ENCODE results near the gene BNIPL. TPM values are rescaled to one million over a fixed set of nuclear protein-coding genes. Genes with fewer than 3 reads are reported as not detected.

BNIPL gene
- total and polyA plus RNA-seq, 2 of the 13 experiments (the other 11 are each of a cell fraction or from before 2014, with no cell fraction given) = 0.40 to 1.1 TPM

DNA sequence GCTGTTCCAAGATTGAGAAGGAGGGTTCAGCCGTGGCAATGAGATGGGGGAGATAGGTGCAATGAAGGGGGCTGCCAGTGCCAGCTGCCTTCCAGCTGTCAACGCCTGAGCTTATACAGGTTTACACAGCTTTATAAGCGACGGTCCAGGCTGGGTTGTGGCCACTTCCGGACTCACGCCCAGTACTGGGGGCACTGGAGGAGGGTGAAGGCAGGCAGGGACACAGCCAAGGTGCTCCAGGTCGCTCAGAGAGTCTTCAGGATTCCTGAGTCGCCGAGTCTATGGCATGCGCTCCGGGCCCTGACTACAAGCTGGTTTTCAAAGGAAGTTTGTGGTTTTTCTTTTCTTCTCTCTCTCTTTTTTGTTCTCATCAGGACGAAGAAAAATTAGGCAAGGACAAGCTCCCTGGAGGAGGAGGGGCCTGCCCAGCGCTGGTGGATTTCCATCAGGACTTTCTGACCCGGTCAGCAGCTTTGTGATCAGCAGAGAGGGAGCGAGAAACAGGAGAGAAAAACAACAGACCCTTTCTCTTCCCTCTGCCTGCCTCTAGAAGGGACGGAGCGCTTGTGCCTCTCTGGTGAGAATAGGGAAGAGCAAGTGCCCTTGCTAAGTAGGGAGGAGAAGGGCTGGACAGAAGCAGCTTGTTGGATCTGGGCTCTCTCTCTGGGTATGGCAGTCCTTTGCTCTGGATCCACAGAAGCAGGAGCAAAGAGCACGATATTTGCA is 29.9 kb upstream of the BNIPL start, which contains the start of gene MINDY1 (continued):
- TF ChIP-seq SMAD3 (CRISPR knock-in tag; IDR thresholded peaks at IDR 0.05) (0 out of 2 replicates have a peak, but pooled peaks have one; percentile 47), ZSCAN29 (CRISPR knock-in tag; conservative IDR thresholded peaks at IDR 0.05) (no peak), ZFP37 (CRISPR knock-in tag; IDR thresholded peaks at IDR 0.05; ENCODE audit: borderline replicate concordance) (no peak), NKX3-1 (CRISPR knock-in tag; IDR thresholded peaks at IDR 0.05) (no peak), SMARCE1 (IDR thresholded peaks at IDR 0.05; ENCODE audit: borderline replicate concordance) (no peak), SATB2 (CRISPR knock-in tag; IDR thresholded peaks at IDR 0.05) (no peak), ZNF816 (CRISPR knock-in tag; IDR thresholded peaks at IDR 0.05; ENCODE audit: borderline replicate concordance) (no peak), HCFC1 (IDR thresholded peaks at IDR 0.05; ENCODE audit: low read depth, low read length) (no peak), ZNF552 (CRISPR knock-in tag; IDR thresholded peaks at IDR 0.05; ENCODE audit: borderline replicate concordance) (0 out of 2 replicates have a peak, but pooled peaks have one; percentile 34), ELK4 (CRISPR knock-in tag; IDR thresholded peaks at IDR 0.05; ENCODE audit: borderline replicate concordance) (no peak), YEATS2 (CRISPR knock-in tag; IDR thresholded peaks at IDR 0.05; ENCODE audit: borderline replicate concordance) (peak; percentile 51; the same call in 1 of the 2 replicates)
- TF ChIP-seq, protein P1, sequence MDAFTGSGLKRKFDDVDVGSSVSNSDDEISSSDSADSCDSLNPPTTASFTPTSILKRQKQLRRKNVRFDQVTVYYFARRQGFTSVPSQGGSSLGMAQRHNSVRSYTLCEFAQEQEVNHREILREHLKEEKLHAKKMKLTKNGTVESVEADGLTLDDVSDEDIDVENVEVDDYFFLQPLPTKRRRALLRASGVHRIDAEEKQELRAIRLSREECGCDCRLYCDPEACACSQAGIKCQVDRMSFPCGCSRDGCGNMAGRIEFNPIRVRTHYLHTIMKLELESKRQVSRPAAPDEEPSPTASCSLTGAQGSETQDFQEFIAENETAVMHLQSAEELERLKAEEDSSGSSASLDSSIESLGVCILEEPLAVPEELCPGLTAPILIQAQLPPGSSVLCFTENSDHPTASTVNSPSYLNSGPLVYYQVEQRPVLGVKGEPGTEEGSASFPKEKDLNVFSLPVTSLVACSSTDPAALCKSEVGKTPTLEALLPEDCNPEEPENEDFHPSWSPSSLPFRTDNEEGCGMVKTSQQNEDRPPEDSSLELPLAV (CRISPR knock-in tag; conservative IDR thresholded peaks at IDR 0.05; ENCODE audit: low read depth) = no peak
- TF ChIP-seq, protein P2, sequence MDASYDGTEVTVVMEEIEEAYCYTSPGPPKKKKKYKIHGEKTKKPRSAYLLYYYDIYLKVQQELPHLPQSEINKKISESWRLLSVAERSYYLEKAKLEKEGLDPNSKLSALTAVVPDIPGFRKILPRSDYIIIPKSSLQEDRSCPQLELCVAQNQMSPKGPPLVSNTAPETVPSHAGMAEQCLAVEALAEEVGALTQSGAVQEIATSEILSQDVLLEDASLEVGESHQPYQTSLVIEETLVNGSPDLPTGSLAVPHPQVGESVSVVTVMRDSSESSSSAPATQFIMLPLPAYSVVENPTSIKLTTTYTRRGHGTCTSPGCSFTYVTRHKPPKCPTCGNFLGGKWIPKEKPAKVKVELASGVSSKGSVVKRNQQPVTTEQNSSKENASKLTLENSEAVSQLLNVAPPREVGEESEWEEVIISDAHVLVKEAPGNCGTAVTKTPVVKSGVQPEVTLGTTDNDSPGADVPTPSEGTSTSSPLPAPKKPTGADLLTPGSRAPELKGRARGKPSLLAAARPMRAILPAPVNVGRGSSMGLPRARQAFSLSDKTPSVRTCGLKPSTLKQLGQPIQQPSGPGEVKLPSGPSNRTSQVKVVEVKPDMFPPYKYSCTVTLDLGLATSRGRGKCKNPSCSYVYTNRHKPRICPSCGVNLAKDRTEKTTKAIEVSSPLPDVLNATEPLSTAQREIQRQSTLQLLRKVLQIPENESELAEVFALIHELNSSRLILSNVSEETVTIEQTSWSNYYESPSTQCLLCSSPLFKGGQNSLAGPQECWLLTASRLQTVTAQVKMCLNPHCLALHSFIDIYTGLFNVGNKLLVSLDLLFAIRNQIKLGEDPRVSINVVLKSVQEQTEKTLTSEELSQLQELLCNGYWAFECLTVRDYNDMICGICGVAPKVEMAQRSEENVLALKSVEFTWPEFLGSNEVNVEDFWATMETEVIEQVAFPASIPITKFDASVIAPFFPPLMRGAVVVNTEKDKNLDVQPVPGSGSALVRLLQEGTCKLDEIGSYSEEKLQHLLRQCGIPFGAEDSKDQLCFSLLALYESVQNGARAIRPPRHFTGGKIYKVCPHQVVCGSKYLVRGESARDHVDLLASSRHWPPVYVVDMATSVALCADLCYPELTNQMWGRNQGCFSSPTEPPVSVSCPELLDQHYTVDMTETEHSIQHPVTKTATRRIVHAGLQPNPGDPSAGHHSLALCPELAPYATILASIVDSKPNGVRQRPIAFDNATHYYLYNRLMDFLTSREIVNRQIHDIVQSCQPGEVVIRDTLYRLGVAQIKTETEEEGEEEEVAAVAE (CRISPR knock-in tag; IDR thresholded peaks at IDR 0.05; ENCODE audit: borderline replicate concordance) = 0 out of 2 replicates have a peak, but pooled peaks have one; percentile 53
- TF ChIP-seq, protein P3, sequence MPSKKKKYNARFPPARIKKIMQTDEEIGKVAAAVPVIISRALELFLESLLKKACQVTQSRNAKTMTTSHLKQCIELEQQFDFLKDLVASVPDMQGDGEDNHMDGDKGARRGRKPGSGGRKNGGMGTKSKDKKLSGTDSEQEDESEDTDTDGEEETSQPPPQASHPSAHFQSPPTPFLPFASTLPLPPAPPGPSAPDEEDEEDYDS (CRISPR knock-in tag; IDR thresholded peaks at IDR 0.05) = peak; percentile 51
- TF ChIP-seq, protein P4, sequence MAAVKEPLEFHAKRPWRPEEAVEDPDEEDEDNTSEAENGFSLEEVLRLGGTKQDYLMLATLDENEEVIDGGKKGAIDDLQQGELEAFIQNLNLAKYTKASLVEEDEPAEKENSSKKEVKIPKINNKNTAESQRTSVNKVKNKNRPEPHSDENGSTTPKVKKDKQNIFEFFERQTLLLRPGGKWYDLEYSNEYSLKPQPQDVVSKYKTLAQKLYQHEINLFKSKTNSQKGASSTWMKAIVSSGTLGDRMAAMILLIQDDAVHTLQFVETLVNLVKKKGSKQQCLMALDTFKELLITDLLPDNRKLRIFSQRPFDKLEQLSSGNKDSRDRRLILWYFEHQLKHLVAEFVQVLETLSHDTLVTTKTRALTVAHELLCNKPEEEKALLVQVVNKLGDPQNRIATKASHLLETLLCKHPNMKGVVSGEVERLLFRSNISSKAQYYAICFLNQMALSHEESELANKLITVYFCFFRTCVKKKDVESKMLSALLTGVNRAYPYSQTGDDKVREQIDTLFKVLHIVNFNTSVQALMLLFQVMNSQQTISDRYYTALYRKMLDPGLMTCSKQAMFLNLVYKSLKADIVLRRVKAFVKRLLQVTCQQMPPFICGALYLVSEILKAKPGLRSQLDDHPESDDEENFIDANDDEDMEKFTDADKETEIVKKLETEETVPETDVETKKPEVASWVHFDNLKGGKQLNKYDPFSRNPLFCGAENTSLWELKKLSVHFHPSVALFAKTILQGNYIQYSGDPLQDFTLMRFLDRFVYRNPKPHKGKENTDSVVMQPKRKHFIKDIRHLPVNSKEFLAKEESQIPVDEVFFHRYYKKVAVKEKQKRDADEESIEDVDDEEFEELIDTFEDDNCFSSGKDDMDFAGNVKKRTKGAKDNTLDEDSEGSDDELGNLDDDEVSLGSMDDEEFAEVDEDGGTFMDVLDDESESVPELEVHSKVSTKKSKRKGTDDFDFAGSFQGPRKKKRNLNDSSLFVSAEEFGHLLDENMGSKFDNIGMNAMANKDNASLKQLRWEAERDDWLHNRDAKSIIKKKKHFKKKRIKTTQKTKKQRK (IDR thresholded peaks at IDR 0.05; ENCODE audit: low read length) = no peak
